ENCODE results near the gene FTCD.

DNA sequence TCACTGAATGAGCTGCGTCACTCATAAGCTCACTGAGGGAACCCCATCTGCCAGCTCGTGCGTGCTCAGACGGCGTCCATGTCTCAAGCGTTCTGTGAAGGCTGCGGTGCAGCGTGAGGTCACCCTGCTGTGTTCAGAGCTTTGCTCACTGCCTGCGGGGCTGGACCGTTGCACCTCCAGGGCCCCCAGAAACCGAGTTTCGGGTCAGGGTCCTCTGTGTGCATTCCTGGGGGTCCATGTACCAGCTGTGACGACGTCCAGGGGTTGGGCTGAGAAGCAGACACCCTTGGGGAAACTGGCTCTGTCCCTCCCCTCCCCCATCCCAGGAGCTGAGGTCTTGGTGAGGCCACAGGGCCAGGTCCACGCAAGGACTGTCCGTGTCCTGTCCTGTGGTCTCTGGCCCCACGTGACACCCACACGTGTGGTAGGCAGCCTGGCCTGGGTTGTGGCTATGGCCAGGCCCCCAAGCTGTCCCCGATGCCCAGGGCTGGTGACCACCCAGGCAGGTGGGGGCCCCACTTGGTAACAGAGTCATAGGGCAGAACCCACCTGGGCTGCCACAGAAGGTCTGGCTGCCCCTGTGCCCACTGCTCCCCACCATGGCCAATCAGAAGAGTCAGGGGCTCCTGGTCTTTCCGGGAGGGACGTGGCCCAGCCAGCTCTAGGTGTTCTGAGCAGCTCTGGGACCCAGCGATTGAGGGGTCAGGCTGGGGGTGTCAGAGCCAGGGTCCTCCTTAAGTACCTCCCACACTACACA lies 24.4 kb downstream of the FTCD start:
- TF ChIP-seq POLR2A (IDR thresholded peaks at IDR 0.05) = no peak
- TF ChIP-seq, protein P1, sequence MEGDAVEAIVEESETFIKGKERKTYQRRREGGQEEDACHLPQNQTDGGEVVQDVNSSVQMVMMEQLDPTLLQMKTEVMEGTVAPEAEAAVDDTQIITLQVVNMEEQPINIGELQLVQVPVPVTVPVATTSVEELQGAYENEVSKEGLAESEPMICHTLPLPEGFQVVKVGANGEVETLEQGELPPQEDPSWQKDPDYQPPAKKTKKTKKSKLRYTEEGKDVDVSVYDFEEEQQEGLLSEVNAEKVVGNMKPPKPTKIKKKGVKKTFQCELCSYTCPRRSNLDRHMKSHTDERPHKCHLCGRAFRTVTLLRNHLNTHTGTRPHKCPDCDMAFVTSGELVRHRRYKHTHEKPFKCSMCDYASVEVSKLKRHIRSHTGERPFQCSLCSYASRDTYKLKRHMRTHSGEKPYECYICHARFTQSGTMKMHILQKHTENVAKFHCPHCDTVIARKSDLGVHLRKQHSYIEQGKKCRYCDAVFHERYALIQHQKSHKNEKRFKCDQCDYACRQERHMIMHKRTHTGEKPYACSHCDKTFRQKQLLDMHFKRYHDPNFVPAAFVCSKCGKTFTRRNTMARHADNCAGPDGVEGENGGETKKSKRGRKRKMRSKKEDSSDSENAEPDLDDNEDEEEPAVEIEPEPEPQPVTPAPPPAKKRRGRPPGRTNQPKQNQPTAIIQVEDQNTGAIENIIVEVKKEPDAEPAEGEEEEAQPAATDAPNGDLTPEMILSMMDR (IDR thresholded peaks at IDR 0.05) = no peak

Data from right lobe of liver (tissue), 4 donors.